MM.1S (cell line): Measurements from ENCODE around the gene KDM2A.

Source experiments
- DNase-seq: peaks from one replicate; pipeline ENCODE4 v3.0.0-alpha.2; 2015
- H2AFZ ChIP-seq: fragments of 300-600 bp; sonication (generic); 2 replicates; pipeline ENCODE4 v1.6.0; 2016; ENCODE audit warnings: antibody characterized with exemption, low read length
- H3F3A ChIP-seq: fragments of 300-600 bp; sonication (generic); 2 replicates; pipeline ENCODE4 v1.6.1; 2016; ENCODE audit warnings: mild to moderate bottlenecking, antibody characterized with exemption, low read length, moderate library complexity, mixed read lengths; ENCODE audit not compliant: insufficient read depth
- H3K27ac ChIP-seq: fragments of 300-600 bp; sonication (generic); 2 replicates; pipeline ENCODE4 v1.5.1; 2016; ENCODE audit warnings: mild to moderate bottlenecking, low read length
- H3K27me3 ChIP-seq: fragments of 300-600 bp; sonication (generic); replicated peaks from 2 replicates; pipeline ENCODE4 v1.6.0; 2016; ENCODE audit warnings: low read length; ENCODE audit not compliant: insufficient read depth
- H3K36me3 ChIP-seq: fragments of 300-600 bp; sonication (generic); replicated peaks from 2 replicates; pipeline ENCODE4 v1.6.1; 2016; ENCODE audit warnings: mild to moderate bottlenecking, low read length, mixed read lengths; ENCODE audit not compliant: insufficient read depth
- H3K4me1 ChIP-seq: fragments of 300-600 bp; sonication (generic); 2 replicates; pipeline ENCODE4 v1.6.1; 2016; ENCODE audit warnings: low read length, mixed read lengths
- H3K4me2 ChIP-seq: fragments of 300-600 bp; sonication (generic); 2 replicates; pipeline ENCODE4 v1.6.0; 2016; ENCODE audit warnings: low read depth, low read length
- H3K4me3 ChIP-seq: fragments of 300-600 bp; sonication (generic); 2 replicates; pipeline ENCODE4 v1.5.1; 2016; ENCODE audit warnings: low read length, mixed read lengths
- H3K79me2 ChIP-seq: fragments of 300-600 bp; sonication (generic); 2 replicates; pipeline ENCODE4 v1.6.1; 2016; ENCODE audit warnings: mixed run types, low read length, mixed read lengths
- H3K9ac ChIP-seq: fragments of 300-600 bp; sonication (generic); 2 replicates; pipeline ENCODE4 v1.6.1; 2016; ENCODE audit warnings: low read length, mixed read lengths
- H3K9me2 ChIP-seq: fragments of 300-600 bp; sonication (generic); replicated peaks from 2 replicates; pipeline ENCODE4 v1.6.1; 2016; ENCODE audit warnings: mild to moderate bottlenecking, low read length, mixed read lengths; ENCODE audit not compliant: insufficient read depth
- H3K9me3 ChIP-seq: fragments of 300-600 bp; sonication (generic); replicated peaks from 2 replicates; pipeline ENCODE4 v1.6.1; 2016; ENCODE audit warnings: mild to moderate bottlenecking, low read length, mixed read lengths; ENCODE audit not compliant: insufficient read depth
- H4K20me1 ChIP-seq: fragments of 300-600 bp; sonication (generic); 2 replicates; pipeline ENCODE4 v1.6.1; 2016; ENCODE audit warnings: mild to moderate bottlenecking, low read length, moderate library complexity, mixed read lengths; ENCODE audit not compliant: insufficient read depth
- CTCF ChIP-seq: fragments of 300-600 bp; sonication (generic); IDR thresholded peaks from 2 replicates; pipeline ENCODE4 v1.5.1; 2016; ENCODE audit warnings: antibody characterized with exemption, low read length, mixed read lengths
- EZH2 ChIP-seq: fragments of 300-600 bp; sonication (generic); optimal IDR thresholded peaks from 2 replicates; pipeline ENCODE3; 2017; ENCODE audit warnings: low read depth, mild to moderate bottlenecking, antibody characterized with exemption, low read length, mixed read lengths
- EZH2phosphoT487 ChIP-seq: fragments of 300-600 bp; sonication (generic); IDR thresholded peaks from 2 replicates; pipeline ENCODE4 v1.6.1; 2018; ENCODE audit warnings: antibody characterized with exemption, low read length

KDM2A gene

GRCh38 chr11:67211656-67212436 lies 92.8 kb downstream of the KDM2A start:
- H3K4me2 ChIP-seq = no peak overlapping the region
- H3K27me3 ChIP-seq = no peaks in the 10 kb centered on the region
- peaks cover 6% of the 10 kb centered on the region; the same call in 1 of the 2 replicates for H3K4me1 ChIP-seq
- no peak overlapping the region for H3K9ac ChIP-seq
- 0 out of 2 replicates have a peak, but pooled peaks cover 7% of the 10 kb centered on the region for H3F3A ChIP-seq
- 0 out of 2 replicates have a peak, but pooled peaks cover 6% of the 10 kb centered on the region for H3K36me3 ChIP-seq
- H3K9me3 ChIP-seq = no peaks in the 10 kb centered on the region
- DNase-seq = no peak
- H4K20me1 ChIP-seq = no peaks in the 10 kb centered on the region
- H3K4me3 ChIP-seq = no peak overlapping the region
- no peaks in the 10 kb centered on the region for H3K9me2 ChIP-seq
- no peak for TF ChIP-seq CTCF
- no peak for TF ChIP-seq EZH2phosphoT487
- TF ChIP-seq EZH2 = no peak
- H3K27ac ChIP-seq = no peak overlapping the region; the same call in 1 of the 2 replicates
- peaks cover 21% of the 10 kb centered on the region for H3K79me2 ChIP-seq
- no peak overlapping the region for H2AFZ ChIP-seq

- no peak overlapping the region for H3K4me3 ChIP-seq
- H3F3A ChIP-seq = 0 out of 2 replicates have a peak, but pooled peaks cover 7% of the 10 kb centered on the region
- H3K9ac ChIP-seq = no peak overlapping the region
- no peaks in the 10 kb centered on the region for H3K9me2 ChIP-seq
- peak overlapping the region; percentile 28; the same call in 1 of the 2 replicates for H3K27ac ChIP-seq
- peaks cover 6% of the 10 kb centered on the region; the same call in 1 of the 2 replicates for H3K4me1 ChIP-seq
- no peak overlapping the region for H2AFZ ChIP-seq
- H3K36me3 ChIP-seq = 0 out of 2 replicates have a peak, but pooled peaks cover 6% of the 10 kb centered on the region
- no peaks in the 10 kb centered on the region for H4K20me1 ChIP-seq
- TF ChIP-seq EZH2 (no peak), EZH2phosphoT487 (no peak), CTCF (no peak)
- DNase-seq = peak; percentile 38
- H3K79me2 ChIP-seq = peaks cover 21% of the 10 kb centered on the region
- no peaks in the 10 kb centered on the region for H3K27me3 ChIP-seq
- H3K4me2 ChIP-seq = no peak overlapping the region
- no peaks in the 10 kb centered on the region for H3K9me3 ChIP-seq
Measured at GRCh38 chr11:67213178-67213621, 94.1 kb downstream of the KDM2A start.

GRCh38 chr11:67227726-67228125 lies 108.7 kb downstream of the KDM2A start:
- Histone ChIP-seq H2AFZ (no peak overlapping the region), H3K4me2 (no peak overlapping the region), H4K20me1 (no peaks in the 10 kb centered on the region), H3K27ac (no peak overlapping the region), H3K27me3 (no peaks in the 10 kb centered on the region), H3K9me2 (no peaks in the 10 kb centered on the region), H3F3A (no peaks in the 10 kb centered on the region), H3K4me1 (no peaks in the 10 kb centered on the region), H3K36me3 (peaks cover 5% of the 10 kb centered on the region; the same call in 1 of the 2 replicates), H3K4me3 (no peak overlapping the region), H3K9ac (no peak overlapping the region), H3K79me2 (peaks cover 11% of the 10 kb centered on the region), H3K9me3 (no peaks in the 10 kb centered on the region)
- DNase-seq = no peak
- no peak for TF ChIP-seq EZH2
- no peak for TF ChIP-seq EZH2phosphoT487
- TF ChIP-seq CTCF = no peak
